Measurements from ENCODE around the gene THUMPD1.
"Not testable (repeated sequence)": the region's sequence is repeated elsewhere in the genome, so short reads cannot be mapped to it uniquely, and the experiment has no call there.

THUMPD1 gene

DNA sequence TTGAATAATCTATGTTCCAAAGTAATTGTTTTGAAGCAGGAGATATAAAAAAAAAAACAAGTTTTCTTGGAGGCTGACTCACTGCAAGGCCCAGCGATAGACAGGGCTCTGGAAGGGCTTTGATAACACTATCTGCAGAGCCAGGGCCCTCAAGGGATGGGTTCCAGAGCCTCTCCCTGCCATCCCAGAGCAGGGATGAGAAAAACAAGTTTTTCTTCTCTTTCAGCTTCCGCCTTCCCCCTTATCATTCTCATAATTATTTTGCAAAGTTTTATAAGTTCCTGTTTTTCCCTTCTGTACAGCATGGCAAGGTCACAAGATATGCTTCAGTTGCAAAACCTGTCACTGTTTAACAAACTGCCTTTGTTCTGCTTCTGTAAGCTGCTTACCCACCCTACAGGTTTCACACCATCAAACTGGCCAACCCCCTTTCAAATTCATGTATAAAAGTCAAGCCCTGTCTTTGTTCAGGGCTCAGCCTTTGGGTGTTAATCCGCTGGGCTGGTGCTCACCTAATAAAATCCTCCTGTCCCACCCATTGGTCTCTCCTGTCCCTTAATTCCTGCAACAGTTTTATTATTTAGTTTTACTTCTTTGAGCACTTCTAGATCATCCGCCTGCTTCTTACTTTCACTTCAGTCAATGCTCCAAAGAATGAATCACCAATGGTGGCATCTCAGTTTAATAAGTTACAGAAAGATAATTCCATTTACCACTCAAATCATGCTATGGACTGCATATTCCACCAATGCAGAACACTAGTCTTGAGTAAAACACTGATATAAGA, 5.6 kb upstream of the THUMPD1 start:
- DNase-seq, result peak; percentile 40 to 53 (median 52)

- no peak for DNase-seq
Measured at GRCh38 chr16:20746461-20746860, 4.8 kb upstream of the THUMPD1 start.

GRCh38 chr16:20744922-20745440, 3.4 kb upstream of the THUMPD1 start:
- DNase-seq, result peak; percentile 54 to 62 (median 58)

- DNase-seq, result no peak
Measured at GRCh38 chr16:20743591-20743990, 2.0 kb upstream of the THUMPD1 start.

- DNase-seq, result peak; percentile 88 to 95 (median 92)
Measured at GRCh38 chr16:20740901-20741521, 607 bp downstream of the THUMPD1 start.

DNA sequence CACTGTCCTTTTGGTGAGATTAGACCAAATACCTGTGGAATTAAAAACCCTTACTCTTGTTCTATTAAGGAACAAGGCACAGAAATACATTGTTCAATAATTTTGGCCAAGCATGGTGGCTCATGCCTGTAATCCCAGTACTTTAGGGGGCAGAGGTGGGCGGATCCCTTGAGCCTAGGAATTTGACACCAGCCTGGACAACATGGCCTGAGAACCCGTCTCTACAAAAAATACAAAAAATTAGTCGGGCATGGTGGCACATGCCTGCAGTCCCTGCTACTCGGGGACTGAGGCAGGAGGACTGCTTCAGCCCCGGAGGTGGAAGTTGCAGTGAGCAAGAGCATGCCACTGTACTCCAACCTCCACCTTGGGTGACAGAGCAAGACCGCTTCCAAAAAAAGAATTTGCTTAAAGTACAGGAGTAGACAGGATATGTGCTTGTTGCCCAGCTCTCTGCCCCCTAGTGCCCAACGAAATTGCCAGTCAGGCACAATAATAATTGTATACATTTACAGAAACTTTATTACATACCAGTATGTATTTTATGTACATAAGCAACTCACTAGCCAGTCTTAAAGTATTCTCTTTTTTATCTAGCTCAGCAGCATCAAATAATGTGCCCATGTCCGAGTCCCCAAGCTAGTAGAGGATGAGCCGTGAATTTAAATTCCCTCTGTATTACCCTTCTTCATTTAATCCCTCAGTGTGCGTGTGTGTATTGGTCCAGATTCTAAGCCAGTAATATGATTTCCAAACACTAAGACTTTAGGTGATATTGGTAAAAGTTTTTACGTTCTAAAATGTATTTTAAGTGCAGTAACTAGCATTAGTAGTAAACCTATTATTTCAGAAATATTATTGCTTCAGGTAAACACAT, 1.4 kb downstream of the THUMPD1 start:
- peak; percentile 14 to 24 (median 18) for DNase-seq

- DNase-seq, result peak in 2 of 3 donors; percentile 58 to 60
Measured at GRCh38 chr16:20735490-20735889, 6.1 kb downstream of the THUMPD1 start.

DNA sequence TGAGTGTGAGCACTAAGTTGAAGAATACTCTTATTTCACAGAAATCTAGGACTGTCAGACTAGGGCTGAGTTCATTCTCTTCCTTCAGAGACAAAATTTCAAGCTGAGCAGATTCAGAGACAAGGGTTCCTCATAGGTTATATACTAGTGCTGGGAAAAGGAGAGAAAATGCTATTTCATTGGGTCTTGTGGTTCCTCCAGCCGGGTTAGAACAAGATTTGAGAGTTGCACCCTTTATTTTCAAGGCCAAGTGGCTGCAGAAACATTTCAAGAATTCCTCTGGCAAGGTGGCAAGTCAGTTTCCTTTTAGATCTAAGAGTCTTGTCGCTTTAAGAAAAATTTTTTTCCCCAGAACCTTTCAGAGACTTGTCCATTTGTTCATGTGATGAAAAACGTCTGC, 6.8 kb downstream of the THUMPD1 start:
- DNase-seq, result no peak

GRCh38 chr16:20734056-20734455, 7.6 kb downstream of the THUMPD1 start:
- no peak for DNase-seq

GRCh38 chr16:20729141-20729540, 12.5 kb downstream of the THUMPD1 start:
- DNase-seq, result no peak

GRCh38 chr16:20727181-20727580, 14.4 kb downstream of the THUMPD1 start:
- DNase-seq, result no peak

DNA sequence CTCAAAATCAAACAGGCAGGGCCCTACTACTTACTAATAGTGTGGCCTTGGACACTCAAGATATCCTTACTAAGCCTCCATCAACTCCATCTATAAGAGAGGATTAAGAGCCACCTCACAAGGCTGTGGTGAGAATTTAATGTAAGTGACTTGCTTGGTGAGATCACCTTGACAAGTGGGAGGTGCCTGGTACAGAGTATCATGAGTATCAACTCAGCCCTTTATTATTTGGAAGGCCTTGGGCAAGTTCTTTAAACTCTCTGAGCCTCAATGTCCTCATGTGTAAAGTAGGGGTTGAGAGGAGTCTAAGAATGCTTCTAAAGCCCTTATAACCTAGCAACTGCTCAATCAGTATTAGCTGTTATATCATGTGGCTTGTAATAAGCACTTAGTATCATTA, 15.0 kb downstream of the THUMPD1 start:
- DNase-seq, result no peak

DNA sequence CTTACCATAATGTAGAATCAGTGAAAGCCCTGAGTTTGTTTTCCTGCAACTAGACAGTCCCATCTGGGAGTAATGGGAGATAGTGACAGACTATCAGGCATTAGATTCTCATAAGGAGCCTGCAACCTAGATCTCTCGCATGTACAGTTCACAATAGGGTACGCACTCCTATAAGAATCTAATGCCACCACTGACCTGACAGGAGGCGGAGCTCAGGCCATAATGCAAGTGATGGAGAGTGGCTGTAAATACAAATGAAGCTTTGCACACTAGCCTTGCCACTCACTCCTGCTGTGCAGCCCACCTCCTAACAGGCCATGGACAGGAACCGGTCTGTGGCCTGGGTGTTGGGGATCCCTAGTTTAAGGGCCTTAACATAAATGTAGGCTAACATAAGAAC, 21.4 kb downstream of the THUMPD1 start:
- no peak for DNase-seq

DNA sequence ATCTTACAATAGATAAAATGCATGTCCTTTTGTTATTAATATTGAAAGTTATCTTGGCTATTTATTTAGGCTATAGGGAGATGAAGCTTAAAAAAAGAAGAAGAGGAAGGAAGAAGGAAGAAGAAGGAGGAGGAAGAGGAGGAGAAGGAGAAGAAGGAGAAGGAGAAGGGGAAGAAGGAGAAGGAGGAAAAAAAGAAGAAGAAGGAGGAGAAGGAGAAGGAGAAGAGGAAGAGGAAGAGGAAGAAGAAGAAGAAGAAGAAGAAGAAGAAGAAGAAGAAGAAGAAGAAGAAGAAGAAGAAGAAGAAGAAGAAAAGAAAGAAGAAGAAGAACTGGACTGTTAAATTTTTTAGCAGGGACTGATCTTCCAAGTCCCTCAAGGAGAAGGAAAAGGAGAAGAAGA, 23.9 kb downstream of the THUMPD1 start:
- DNase-seq, result not testable (repeated sequence)

- DNase-seq, result no peak
Measured at GRCh38 chr16:20711277-20711911, 30.2 kb downstream of the THUMPD1 start.

DNA sequence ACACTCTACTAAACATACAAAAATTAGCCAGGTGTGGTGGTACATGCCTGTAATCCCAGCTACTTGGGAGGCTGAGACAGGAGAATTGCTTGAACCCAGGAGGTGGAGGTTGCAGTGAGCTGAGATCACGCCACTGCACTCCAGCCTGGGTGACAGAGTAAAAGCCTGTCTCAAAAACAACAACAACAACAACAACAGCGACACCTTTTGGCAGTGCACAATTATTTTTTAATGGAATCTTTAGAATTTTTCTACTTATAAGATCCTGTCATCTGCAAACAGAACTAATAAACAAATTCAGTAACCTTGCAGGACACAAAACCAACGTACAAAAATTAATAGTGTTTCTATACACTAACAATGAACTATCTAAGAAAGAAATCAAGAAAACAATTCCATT, 33.5 kb downstream of the THUMPD1 start:
- peak; percentile 39 to 62 (median 48) for DNase-seq

- no peak for DNase-seq
Measured at GRCh38 chr16:20707461-20707860, 34.2 kb downstream of the THUMPD1 start.

DNA sequence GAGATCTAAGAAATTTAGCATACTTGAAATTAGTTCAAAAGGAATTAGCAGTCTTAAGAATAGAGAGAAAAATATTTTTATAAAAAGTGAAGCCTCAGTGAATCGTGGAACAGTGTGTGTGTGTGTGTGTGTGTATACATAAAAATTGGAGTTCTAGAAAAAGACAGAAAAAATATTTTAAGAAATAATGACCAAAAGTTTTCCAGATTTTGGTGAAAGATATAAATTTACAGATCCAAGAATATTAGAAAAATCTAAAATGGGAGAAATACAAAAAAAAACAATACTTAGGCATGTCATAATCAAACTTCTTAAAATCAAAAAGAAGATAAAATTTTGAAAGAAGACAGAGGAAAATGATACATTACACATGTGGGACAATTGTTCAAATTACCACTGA, 35.6 kb downstream of the THUMPD1 start:
- DNase-seq, result not testable (repeated sequence)

DNA sequence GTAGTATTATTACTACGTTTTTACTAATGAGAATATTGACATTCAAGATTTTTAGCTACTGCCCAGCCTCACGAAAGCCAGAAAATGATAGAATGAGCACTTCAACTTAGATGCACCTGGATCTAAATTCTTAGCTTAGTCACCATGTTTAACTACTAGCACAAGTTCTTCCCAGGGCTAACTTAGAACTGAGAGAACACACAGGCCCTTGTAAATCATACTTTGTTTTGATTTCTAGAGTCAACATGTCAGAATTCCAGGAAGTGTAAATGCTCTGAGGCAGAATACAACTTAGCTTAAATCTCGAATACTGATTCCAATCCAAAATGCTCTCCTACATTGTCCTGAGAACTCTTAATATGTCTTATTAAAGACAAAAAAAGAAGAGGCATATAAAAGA, 37.3 kb downstream of the THUMPD1 start:
- DNase-seq, result no peak

GRCh38 chr16:20701692-20702091, 39.9 kb downstream of the THUMPD1 start:
- DNase-seq, result not testable (repeated sequence)

GRCh38 chr16:20696618-20697017, 45.0 kb downstream of the THUMPD1 start:
- no peak for DNase-seq

DNA sequence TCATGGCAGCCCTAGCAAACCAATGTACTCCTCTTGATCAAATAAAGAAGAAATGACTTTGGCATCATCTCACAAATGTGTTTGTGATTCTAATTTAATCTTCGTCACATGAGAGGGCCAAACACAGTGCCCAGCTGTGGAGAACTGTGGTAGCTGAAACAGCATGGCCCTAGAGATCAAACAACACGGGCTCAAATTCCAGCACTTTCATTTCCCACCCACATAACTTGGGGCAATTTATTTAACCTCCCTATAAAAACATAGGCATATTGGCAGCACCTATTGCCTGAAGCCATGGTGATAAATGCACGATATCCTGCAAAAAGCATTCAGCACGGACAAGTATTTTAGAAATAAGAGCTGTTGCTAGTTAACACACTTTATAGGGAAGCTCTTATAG, 46.6 kb downstream of the THUMPD1 start:
- no peak for DNase-seq

DNA sequence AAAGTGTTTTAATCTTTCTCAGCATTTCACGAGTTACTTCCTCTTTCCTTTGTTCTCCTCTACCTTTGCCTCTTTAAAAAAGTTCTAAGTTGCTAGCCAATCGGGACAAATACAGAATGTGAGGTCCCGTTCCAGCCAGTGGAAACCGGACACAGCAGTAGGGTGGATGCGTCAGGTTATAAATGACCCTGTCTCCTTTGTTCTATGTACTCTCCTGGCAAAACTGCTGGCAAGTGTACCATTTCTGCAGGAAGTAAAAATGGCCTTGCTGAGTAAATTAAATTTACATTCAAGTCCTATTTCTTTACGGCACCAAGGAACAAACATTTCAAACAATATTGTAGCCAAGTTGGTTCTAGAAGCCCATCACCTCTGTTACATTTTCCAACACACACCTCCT, 47.5 kb downstream of the THUMPD1 start:
- not testable (repeated sequence) for DNase-seq

Data from suppressor macrophage treated with lipopolysaccharide for 1 hour (primary cell).